ENCODE measurements around the gene MBD3L2.
"Not testable (repeated sequence)": the region's sequence is repeated elsewhere in the genome, so short reads cannot be mapped to it uniquely, and the experiment has no call there.

- not testable (repeated sequence) for TF ChIP-seq POLR2A (IDR thresholded peaks at IDR 0.05; ENCODE audit: low read depth, low read length); POLR2AphosphoS5 (IDR thresholded peaks at IDR 0.05; ENCODE audit: low read depth, low read length); TAF1 (IDR thresholded peaks at IDR 0.05; ENCODE audit: borderline replicate concordance, low read depth, low read length)
These were observed 9.5 kb downstream of the MBD3L2 start, which contains the start of gene MBD3L3 for GRCh38 chr19:7058576-7058975.
